ENCODE data around the gene RELA. TPM values are rescaled to one million over a fixed set of nuclear protein-coding genes. Genes with fewer than 3 reads are reported as not detected.

RELA gene
- total RNA-seq, 1 experiment from 2014 or later = 83.0 TPM

DNA sequence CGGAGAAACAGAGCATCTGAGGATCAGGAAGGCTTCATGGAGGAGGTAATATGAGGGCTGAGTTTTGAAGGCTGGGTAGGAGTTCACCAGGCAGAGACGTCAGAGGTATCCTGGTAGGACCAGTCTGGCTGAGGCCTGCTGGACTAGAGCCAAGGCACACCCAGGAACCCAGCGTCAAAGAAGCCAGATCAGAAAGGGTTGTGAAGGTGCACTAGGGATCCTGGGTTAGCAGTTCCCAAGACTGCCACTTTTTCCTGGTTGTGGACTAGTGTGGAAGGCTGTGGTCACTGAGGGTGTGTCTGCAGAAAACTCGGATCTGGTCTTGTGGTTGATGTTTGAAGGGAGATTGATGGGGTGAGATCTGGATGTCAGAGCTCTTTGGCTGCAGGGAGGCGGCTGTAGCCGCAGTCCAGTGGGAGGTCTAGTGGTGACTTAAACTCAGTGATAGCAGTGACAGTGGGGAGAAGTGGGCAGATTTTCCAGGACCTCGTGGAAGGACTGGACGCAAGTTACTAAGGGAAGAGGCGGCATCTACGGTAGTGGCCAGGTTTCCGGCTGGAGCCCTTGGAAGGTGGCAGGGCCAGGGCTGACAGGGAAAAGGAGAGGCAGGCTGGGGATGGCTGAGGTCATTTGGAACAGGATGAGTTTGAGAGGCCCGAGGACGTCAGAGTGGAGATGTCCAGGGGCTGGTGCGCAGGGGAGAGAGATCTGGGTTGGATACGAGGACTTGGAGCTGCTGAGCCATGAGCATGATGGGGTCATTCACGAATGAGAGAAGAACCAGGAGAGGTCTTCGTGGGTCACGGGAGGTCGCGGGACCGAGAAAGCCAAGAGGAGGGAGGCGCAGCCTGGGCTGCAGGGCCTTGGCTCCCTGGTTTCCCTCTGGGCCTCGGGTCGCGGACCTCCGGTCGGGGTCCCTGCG, 10.9 kb downstream of the RELA start:
- intact Hi-C loops (cut with micrococcal nuclease) = loop anchor here (5.0 kb wide), 1 partner anchor 35 kb away; the partner anchor contains the start of gene PCNX3
- no peaks in the 10 kb centered on the region for H3K9me3 Mint-ChIP-seq (ENCODE audit: unreplicated experiment)
- BruUV-seq (replicated peaks) = no TSS peak
- no peaks in the 10 kb centered on the region for H3K27me3 Mint-ChIP-seq (ENCODE audit: insufficient read depth, unreplicated experiment)
- H3K4me1 Mint-ChIP-seq (ENCODE audit: insufficient read depth, unreplicated experiment) = peaks cover 27% of the 10 kb centered on the region
- peak overlapping the region; percentile 78 for H3K4me3 Mint-ChIP-seq (ENCODE audit: unreplicated experiment)
- TF ChIP-seq, protein P1, sequence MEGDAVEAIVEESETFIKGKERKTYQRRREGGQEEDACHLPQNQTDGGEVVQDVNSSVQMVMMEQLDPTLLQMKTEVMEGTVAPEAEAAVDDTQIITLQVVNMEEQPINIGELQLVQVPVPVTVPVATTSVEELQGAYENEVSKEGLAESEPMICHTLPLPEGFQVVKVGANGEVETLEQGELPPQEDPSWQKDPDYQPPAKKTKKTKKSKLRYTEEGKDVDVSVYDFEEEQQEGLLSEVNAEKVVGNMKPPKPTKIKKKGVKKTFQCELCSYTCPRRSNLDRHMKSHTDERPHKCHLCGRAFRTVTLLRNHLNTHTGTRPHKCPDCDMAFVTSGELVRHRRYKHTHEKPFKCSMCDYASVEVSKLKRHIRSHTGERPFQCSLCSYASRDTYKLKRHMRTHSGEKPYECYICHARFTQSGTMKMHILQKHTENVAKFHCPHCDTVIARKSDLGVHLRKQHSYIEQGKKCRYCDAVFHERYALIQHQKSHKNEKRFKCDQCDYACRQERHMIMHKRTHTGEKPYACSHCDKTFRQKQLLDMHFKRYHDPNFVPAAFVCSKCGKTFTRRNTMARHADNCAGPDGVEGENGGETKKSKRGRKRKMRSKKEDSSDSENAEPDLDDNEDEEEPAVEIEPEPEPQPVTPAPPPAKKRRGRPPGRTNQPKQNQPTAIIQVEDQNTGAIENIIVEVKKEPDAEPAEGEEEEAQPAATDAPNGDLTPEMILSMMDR (IDR thresholded peaks at IDR 0.05; ENCODE audit: unreplicated experiment) = no peak
- DNase-seq (ENCODE audit: unreplicated experiment) = peak; percentile 62
- ChIA-PET CTCF (interaction anchor here (0.5 to 1.0 kb wide), 2 partner anchors 28 to 839 kb away, joined by 3 read pairs; no protein-coding TSS in a partner anchor), POLR2A (interaction anchor here (0.9 to 5.6 kb wide), 13 partner anchors 8 to 237 kb away, joined by 3 to 71 read pairs (median 6); partner anchors contain the start of genes FIBP, KAT5, MAP3K11 and MUS81)
- H3K36me3 Mint-ChIP-seq (ENCODE audit: insufficient read depth, unreplicated experiment) = peaks cover 32% of the 10 kb centered on the region
- peak overlapping the region; percentile 95 for H3K27ac Mint-ChIP-seq (ENCODE audit: low read depth, unreplicated experiment)

DNA sequence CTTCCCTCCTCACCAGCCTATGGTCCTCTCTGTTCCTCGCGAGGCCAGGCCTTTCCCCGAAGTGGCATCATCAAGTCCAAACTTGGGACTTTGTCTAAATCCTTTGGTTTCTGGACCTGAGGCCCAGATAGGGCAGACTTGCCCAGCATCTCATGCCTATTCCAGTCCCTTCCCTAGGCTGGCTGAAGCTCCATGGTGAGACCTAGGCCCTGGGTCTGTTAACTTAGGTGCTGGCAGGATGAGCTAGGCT, 11.5 kb downstream of the RELA start:
- Mint-ChIP-seq H3K36me3 (ENCODE audit: insufficient read depth, unreplicated experiment) (peaks cover 26% of the 10 kb centered on the region), H3K27me3 (ENCODE audit: insufficient read depth, unreplicated experiment) (no peaks in the 10 kb centered on the region), H3K27ac (ENCODE audit: low read depth, unreplicated experiment) (peak overlapping the region; percentile 95), H3K4me1 (ENCODE audit: insufficient read depth, unreplicated experiment) (peaks cover 25% of the 10 kb centered on the region), H3K4me3 (ENCODE audit: unreplicated experiment) (peak overlapping the region; percentile 78), H3K9me3 (ENCODE audit: unreplicated experiment) (no peaks in the 10 kb centered on the region)
- TF ChIP-seq, protein P1 (IDR thresholded peaks at IDR 0.05; ENCODE audit: unreplicated experiment) = no peak
- POLR2A ChIA-PET = interaction anchor here (1.6 to 5.6 kb wide), 5 partner anchors 11 to 69 kb away, joined by 7 to 71 read pairs (median 13); partner anchors contain the start of genes MAP3K11, PCNX3, RELA and RNASEH2C
- CTCF ChIA-PET = interaction anchor here (1.0 kb wide), 1 partner anchor 27 kb away, joined by 3 read pairs; no protein-coding TSS in a partner anchor
- BruUV-seq (replicated peaks) = no TSS peak
- no peak for DNase-seq (ENCODE audit: unreplicated experiment)
- intact Hi-C loops (cut with micrococcal nuclease) = loop anchor here (5.0 kb wide), 1 partner anchor 34 kb away; the partner anchor contains the start of gene PCNX3

DNA sequence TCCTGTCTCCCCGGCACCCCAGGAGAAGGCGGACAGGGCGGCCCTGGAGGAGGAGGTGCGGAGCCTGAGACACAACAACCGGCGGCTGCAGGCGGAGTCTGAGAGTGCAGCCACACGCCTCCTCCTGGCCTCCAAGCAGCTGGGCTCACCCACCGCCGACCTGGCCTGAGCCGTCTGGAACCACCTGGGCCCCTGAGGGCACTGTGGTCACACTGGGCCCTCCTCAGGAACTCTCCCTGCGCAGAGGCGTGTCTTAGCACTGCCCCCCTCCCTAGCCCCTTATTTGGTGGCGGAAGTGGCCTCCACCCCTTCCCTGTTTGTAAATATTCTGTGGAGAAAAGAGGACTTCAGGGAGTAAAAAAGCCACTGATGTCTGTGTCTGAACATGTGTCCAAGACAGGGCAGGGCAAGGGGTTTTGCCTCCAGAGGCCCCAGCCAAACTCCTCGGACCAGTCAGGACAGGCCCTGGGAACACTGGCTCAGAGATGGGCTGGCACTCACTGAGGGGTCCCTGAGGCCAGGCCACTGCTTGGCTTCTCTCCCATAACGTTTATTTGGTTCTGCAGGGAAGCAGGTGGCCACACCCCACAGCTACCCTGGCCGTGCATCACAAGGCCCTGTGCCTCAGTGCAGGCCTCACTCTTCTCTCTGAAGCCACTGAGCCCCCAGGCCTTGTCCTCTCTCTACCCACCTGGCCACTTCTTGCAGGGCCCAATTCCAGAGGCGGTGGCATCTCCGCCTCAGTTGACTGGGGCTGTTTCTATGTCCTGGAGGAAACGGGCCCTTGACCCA, 12.0 kb downstream of the RELA start:
- intact Hi-C loops (cut with micrococcal nuclease) = loop anchor here (5.0 kb wide), 1 partner anchor 33 kb away; the partner anchor contains the start of gene PCNX3
- H3K27ac Mint-ChIP-seq (ENCODE audit: low read depth, unreplicated experiment) = no peak overlapping the region
- ChIA-PET POLR2A (interaction anchor here (1.0 to 5.6 kb wide), 5 partner anchors 11 to 35 kb away, joined by 4 to 71 read pairs (median 9); partner anchors contain the start of genes PCNX3, RELA and SIPA1), CTCF (interaction anchor here (1.0 kb wide), 1 partner anchor 27 kb away, joined by 3 read pairs; no protein-coding TSS in a partner anchor)
- H3K4me3 Mint-ChIP-seq (ENCODE audit: unreplicated experiment) = no peak overlapping the region
- TF ChIP-seq, protein P1 (IDR thresholded peaks at IDR 0.05; ENCODE audit: unreplicated experiment) = no peak
- peaks cover 21% of the 10 kb centered on the region for H3K36me3 Mint-ChIP-seq (ENCODE audit: insufficient read depth, unreplicated experiment)
- no peaks in the 10 kb centered on the region for H3K9me3 Mint-ChIP-seq (ENCODE audit: unreplicated experiment)
- H3K27me3 Mint-ChIP-seq (ENCODE audit: insufficient read depth, unreplicated experiment) = no peaks in the 10 kb centered on the region
- BruUV-seq (replicated peaks) = no TSS peak
- H3K4me1 Mint-ChIP-seq (ENCODE audit: insufficient read depth, unreplicated experiment) = peaks cover 25% of the 10 kb centered on the region
- no peak for DNase-seq (ENCODE audit: unreplicated experiment)

Measured in MCF 10A (cell line).